Vagina (tissue), 2 donors: ENCODE results near the gene PLA2G7. TPM values are rescaled to one million over a fixed set of nuclear protein-coding genes. Genes with fewer than 3 reads are reported as not detected.

Experiments
- DNase-seq, 2 donors: peaks; one replicate each; pipeline ENCODE4 v3.0.0-alpha.2; 2017; ENCODE audit errors: extremely low spot score in 2 of 2
- H3K27ac ChIP-seq: fragments of 200-600 bp; sonication (generic); one replicate; pipeline ENCODE4 v1.5.1; 2019
- H3K27me3 ChIP-seq: fragments of 200-600 bp; sonication (generic); one replicate; pipeline ENCODE4 v1.5.1; 2019
- H3K36me3 ChIP-seq, 2 donors: fragments of 200-600 bp; sonication (generic); one replicate each; pipeline ENCODE4 v1.5.1; 2017 to 2019
- H3K4me1 ChIP-seq: fragments of 200-600 bp; sonication (generic); one replicate; pipeline ENCODE4 v1.5.1; 2019
- H3K4me3 ChIP-seq, 2 donors: fragments of 200-600 bp; sonication (generic); 1 replicate in 1 of 2; 2 replicates in 1 of 2; pipeline ENCODE4 v1.5.1; 2016 to 2019
- H3K9me3 ChIP-seq: fragments of 200-600 bp; sonication (generic); one replicate; pipeline ENCODE4 v1.5.1; 2019
- POLR2A ChIP-seq, 2 donors: fragments of 450-650 bp; IDR thresholded peaks; one replicate each; pipeline ENCODE4 v1.6.1; 2017; ENCODE audit warnings: antibody characterized with exemption in 2 of 2, mild to moderate bottlenecking in 2 of 2, moderate library complexity in 2 of 2
- POLR2AphosphoS5 ChIP-seq, 2 donors: sonication (generic); formaldehyde crosslinking; IDR thresholded peaks; one replicate each; pipeline ENCODE4 v1.9.0; 2017; ENCODE audit warnings: antibody characterized with exemption in 2 of 2, mild to moderate bottlenecking in 2 of 2, low read depth in 1 of 2; ENCODE audit not compliant: insufficient read depth in 1 of 2
- intact Hi-C: fragments of 100-400 bp; cut with DNase I; formaldehyde crosslinking; loops from one replicate; pipeline ENCODE4 v1.15.1; 2023
- total RNA-seq: library from RNA; depleted of rRNA; stranded (reverse); fragments of >200 nt; gene quantifications from one replicate; pipeline ENCODE4 v1.2.3, GENCODE V29; 2016
- TF ChIP-seq, protein P1 (sequence below), 3 experiments: fragments of 450-650 bp in 2 of 3; fragments of 200-600 bp in 1 of 3; sonication (generic) in 1 of 3; IDR thresholded peaks; one replicate each; pipeline ENCODE4 v1.5.1; 2017 to 2019; ENCODE audit warnings: antibody characterized with exemption in 3 of 3, mild to moderate bottlenecking in 2 of 3, moderate library complexity in 2 of 3

Gene PLA2G7
- total RNA-seq, 1 donor from 2014 or later, result not detected

DNA sequence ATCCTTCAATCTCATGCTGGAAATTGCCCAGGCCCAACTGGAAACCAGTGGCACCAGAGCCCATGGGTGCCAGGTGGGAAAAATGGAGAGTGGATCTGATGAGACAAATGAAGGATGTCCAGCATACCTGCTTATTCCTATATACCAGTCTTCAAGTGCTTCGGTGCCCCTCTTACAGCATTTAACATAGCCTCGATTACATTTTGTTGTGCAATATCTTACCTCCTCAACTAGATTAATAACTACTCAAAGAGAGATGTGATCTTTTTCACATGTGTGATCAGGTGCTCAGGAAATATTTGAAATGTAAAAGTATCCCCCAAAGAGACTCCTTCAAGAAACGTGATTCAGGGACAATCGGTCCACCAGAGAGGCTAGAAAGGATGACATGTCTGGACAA is 6.7 kb upstream of the PLA2G7 start:
- H3K4me1 ChIP-seq, result no peaks in the 10 kb centered on the region
- no peak overlapping the region for H3K27ac ChIP-seq
- no peak overlapping the region for H3K4me3 ChIP-seq
- H3K36me3 ChIP-seq, result no peaks in the 10 kb centered on the region
- intact Hi-C loops, result no loop called here
- H3K27me3 ChIP-seq, result no peaks in the 10 kb centered on the region
- no peak for DNase-seq
- no peaks in the 10 kb centered on the region for H3K9me3 ChIP-seq
- TF ChIP-seq POLR2AphosphoS5 (IDR thresholded peaks at IDR 0.05; ENCODE audit: insufficient read depth in 1 of 2, low read depth in 1 of 2) (no peak), POLR2A (IDR thresholded peaks at IDR 0.05) (no peak)
- TF ChIP-seq, protein P1, sequence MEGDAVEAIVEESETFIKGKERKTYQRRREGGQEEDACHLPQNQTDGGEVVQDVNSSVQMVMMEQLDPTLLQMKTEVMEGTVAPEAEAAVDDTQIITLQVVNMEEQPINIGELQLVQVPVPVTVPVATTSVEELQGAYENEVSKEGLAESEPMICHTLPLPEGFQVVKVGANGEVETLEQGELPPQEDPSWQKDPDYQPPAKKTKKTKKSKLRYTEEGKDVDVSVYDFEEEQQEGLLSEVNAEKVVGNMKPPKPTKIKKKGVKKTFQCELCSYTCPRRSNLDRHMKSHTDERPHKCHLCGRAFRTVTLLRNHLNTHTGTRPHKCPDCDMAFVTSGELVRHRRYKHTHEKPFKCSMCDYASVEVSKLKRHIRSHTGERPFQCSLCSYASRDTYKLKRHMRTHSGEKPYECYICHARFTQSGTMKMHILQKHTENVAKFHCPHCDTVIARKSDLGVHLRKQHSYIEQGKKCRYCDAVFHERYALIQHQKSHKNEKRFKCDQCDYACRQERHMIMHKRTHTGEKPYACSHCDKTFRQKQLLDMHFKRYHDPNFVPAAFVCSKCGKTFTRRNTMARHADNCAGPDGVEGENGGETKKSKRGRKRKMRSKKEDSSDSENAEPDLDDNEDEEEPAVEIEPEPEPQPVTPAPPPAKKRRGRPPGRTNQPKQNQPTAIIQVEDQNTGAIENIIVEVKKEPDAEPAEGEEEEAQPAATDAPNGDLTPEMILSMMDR (IDR thresholded peaks at IDR 0.05), result no peak

DNA sequence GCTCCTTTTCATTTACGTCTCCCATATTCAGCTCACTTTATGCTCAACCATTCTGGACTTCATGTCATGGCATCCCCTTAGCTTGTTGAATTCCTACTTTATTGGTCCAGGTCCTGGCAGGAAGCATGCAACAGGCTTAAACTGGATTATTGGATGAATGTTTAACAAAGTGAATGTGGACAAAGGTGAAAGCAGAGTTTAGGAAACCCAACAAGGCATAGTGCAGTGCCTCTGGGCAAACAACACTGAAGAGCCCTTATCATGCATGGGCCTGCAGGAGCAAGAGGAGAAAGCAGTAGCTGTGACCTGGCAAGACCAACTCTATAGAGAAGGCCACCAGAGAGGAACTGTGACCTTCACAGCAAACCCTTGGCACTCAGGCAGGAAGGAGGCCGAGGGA is 6.3 kb upstream of the PLA2G7 start:
- H3K36me3 ChIP-seq, result no peaks in the 10 kb centered on the region
- H3K9me3 ChIP-seq, result no peaks in the 10 kb centered on the region
- no peak for DNase-seq
- intact Hi-C loops, result no loop called here
- no peak overlapping the region for H3K27ac ChIP-seq
- H3K4me1 ChIP-seq, result no peaks in the 10 kb centered on the region
- H3K27me3 ChIP-seq, result no peaks in the 10 kb centered on the region
- H3K4me3 ChIP-seq, result no peak overlapping the region
- TF ChIP-seq, protein P1 (IDR thresholded peaks at IDR 0.05), result no peak
- no peak for TF ChIP-seq POLR2A (IDR thresholded peaks at IDR 0.05)
- no peak for TF ChIP-seq POLR2AphosphoS5 (IDR thresholded peaks at IDR 0.05; ENCODE audit: insufficient read depth in 1 of 2, low read depth in 1 of 2)

DNA sequence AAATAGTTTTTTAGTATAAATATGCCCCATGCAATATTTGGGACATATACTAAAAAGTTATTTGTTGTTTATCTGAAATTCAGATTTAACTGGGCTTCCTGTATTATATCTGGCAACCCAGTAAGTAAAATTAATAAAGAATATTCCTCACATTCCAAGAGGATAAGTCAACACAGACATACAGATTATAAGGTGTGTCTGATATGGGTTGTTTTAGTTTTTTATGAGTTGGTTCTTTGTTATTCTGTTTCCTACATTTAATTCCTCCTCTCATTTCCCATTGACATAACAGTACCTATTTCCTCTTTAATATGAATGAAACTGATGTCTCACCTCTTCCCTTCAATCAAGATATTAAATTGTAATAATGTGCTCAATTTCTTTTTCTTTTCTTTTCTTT is 1.7 kb upstream of the PLA2G7 start:
- no peaks in the 10 kb centered on the region for H3K27me3 ChIP-seq
- H3K27ac ChIP-seq, result no peak overlapping the region
- DNase-seq, result no peak
- H3K4me1 ChIP-seq, result peaks cover 13% of the 10 kb centered on the region
- H3K4me3 ChIP-seq, result no peak overlapping the region
- TF ChIP-seq POLR2A (IDR thresholded peaks at IDR 0.05), result no peak
- TF ChIP-seq, protein P1 (IDR thresholded peaks at IDR 0.05), result no peak
- TF ChIP-seq POLR2AphosphoS5 (IDR thresholded peaks at IDR 0.05; ENCODE audit: insufficient read depth in 1 of 2, low read depth in 1 of 2), result no peak
- intact Hi-C loops, result no loop called here
- H3K36me3 ChIP-seq, result no peaks in the 10 kb centered on the region
- H3K9me3 ChIP-seq, result no peaks in the 10 kb centered on the region

DNA sequence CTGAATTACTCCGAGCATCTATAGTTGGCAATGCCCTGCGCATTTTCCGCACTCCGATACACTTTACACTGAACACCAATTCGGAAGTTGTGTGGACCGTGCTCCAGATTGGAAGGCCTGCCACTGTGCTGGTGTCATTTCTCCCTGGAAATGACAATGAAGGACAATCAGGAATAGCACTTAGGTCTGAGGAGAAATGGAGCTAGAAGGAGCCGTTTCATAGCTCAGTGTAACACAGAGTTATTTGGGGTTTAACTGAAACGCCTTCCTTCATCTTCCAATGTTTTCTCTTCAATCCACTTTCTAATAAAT is 501 bp upstream of the PLA2G7 start:
- H3K9me3 ChIP-seq, result no peaks in the 10 kb centered on the region
- H3K27ac ChIP-seq, result no peak overlapping the region
- peaks cover 13% of the 10 kb centered on the region for H3K4me1 ChIP-seq
- intact Hi-C loops, result no loop called here
- H3K36me3 ChIP-seq, result no peaks in the 10 kb centered on the region
- no peaks in the 10 kb centered on the region for H3K27me3 ChIP-seq
- peak overlapping the region; percentile 49 to 52 for H3K4me3 ChIP-seq
- TF ChIP-seq POLR2AphosphoS5 (IDR thresholded peaks at IDR 0.05; ENCODE audit: insufficient read depth in 1 of 2, low read depth in 1 of 2), result no peak
- TF ChIP-seq, protein P1 (IDR thresholded peaks at IDR 0.05), result no peak
- no peak for TF ChIP-seq POLR2A (IDR thresholded peaks at IDR 0.05)
- DNase-seq, result no peak

DNA sequence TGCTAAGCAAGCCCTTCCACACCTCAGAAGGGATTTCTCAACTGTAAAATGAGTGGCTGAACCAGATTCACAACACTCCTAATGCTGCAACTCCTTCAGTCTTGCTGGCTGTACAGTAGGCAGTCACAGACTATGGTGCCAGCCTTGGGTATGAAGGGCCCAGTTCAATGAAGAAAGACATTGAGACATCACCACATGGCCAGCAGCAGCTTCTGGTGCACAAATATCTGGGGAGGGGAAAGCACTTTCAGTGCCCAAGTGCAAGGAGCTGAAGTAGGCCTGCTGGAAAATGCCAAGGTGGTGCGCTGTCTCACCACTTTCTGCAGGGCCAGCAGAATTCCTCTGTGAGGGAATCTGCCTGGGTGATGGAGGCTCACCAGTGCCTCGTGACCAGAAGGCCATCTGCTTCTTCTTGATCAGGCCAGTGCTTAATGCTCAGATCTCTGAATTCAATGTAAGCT is 1.8 kb downstream of the PLA2G7 start:
- TF ChIP-seq, protein P1 (IDR thresholded peaks at IDR 0.05), result no peak
- TF ChIP-seq POLR2A (IDR thresholded peaks at IDR 0.05) (no peak), POLR2AphosphoS5 (IDR thresholded peaks at IDR 0.05; ENCODE audit: insufficient read depth in 1 of 2, low read depth in 1 of 2) (no peak)
- no peaks in the 10 kb centered on the region for H3K9me3 ChIP-seq
- intact Hi-C loops, result no loop called here
- H3K27ac ChIP-seq, result no peak overlapping the region
- H3K36me3 ChIP-seq, result no peaks in the 10 kb centered on the region
- H3K4me3 ChIP-seq, result no peak overlapping the region
- peaks cover 13% of the 10 kb centered on the region for H3K4me1 ChIP-seq
- no peak for DNase-seq
- H3K27me3 ChIP-seq, result no peaks in the 10 kb centered on the region
